SW 1271 (cell line): ENCODE data around the gene LASP1.
"Not testable (repeated sequence)": the region's sequence is repeated elsewhere in the genome, so short reads cannot be mapped to it uniquely, and the experiment has no call there.

ENCODE experiments used
- DNase-seq, 2 experiments: peaks; one replicate each; lab custom pipeline; 2025; lab: John Stamatoyannopoulos, UW

The LASP1 gene

DNA sequence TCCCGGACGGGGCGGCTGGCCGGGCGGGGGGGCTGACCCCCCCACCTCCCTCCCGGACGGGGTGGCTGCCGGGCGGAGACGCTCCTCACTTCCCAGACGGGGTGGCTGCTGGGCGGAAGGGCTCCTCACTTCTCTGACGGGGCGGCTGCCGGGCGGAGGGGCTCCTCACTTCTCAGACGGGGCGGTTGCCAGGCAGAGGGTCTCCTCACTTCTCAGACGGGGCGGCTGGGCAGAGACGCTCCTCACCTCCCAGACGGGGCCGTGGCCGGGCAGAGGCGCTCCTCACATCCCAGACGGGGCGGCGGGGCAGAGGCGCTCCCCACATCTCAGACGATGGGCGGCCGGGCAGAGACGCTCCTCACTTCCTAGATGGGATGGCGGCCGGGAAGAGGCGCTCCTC lies 60.9 kb downstream of the LASP1 start:
- not testable (repeated sequence) for DNase-seq

DNA sequence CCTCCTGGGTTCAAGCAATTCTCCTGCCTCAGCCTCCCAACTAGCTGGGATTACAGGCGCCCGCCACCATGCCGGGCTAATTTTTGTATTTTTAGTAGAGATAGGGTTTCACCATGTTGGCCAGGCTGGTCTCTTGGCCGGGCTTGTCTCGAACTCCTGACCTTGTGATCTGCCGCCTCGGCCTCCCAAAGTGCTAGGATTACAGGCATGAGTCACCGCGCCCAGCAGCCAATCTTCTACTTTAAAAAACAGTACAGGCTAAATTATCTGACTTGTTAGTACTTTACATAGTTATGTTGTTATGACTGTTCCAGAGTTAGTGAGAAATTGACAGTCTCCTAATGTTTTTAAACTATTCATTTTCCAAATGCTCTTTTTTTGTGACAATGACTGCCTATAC lies 64.1 kb downstream of the LASP1 start:
- not testable (repeated sequence) for DNase-seq

DNA sequence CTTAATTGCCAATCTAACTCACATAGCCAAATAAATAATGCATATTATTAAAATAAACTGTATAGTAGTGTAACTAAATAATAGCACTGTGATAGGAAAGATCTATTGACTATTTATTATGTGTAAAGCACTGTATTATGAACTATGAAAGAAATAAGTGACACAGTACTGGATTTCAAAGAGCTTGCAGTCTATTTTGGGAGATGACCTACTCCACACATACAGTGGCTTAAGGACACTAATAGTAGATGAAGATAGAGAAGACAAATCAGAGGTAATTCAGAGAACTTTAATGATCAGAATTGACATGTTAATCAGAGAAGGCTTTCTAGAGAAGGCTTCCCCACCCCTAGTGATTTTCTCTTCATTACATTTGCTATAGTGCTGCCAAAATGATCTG lies 70.1 kb downstream of the LASP1 start:
- no peak for DNase-seq

DNA sequence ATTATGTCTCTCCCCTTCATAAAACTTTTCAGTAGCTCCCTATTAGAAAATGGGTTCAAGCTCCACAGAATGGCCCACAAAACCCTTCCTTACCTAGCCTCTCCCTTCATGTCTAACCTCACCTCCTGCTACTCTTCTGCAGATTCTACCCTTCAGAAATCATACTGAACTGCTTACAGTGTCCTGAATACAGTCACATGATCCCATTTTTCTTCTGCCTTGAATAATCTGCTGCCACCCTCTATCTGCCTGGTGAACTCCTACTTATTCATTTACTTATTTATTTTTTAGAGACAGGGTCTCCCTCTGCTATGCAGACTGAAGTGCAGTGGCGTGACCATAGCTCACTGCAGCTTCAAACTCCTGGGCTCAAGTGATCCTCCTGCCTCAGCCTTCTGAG lies 70.5 kb downstream of the LASP1 start:
- no peak for DNase-seq

- DNase-seq = no peak
Observed at GRCh38 chr17:38942696-38943334, 73.0 kb downstream of the LASP1 start.

DNA sequence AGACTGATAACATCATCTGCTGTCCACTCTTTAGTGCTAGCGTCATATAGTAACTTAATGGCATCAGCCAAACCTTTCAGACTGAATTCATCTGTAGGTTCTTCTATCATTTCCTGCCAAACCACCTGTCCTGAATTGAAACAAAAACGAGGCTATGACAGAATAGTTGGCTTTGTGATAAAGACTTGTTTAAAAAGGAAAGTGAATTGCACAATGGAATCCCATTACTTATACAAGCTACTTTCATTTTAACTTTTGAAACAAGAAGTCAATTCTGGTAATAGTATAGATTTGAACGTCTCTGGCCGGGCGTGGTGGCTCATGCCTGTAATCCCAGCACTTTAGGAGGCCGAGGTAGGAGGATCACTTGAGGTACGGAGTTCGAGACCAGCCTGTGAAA lies 73.7 kb downstream of the LASP1 start:
- DNase-seq = no peak

DNA sequence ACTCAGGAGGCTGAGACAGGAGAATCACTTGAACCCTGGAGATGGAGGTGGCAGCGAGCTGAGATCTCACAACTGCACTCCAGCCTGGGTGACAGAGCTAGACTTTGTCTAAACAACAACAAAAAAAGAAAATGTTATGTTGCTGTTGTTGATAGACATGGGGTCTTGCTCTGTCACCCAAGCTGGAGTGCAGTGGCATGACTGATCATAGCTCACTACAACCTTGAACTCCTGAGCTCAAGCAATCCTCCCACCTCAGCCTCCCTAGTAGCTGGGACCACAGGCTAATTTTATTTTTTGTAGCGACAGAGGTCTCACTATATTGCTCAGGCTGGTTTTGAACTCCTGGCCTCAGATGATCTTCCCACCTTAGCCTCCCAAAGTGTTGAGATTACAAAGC lies 77.3 kb downstream of the LASP1 start:
- no peak for DNase-seq

- DNase-seq = not testable (repeated sequence)
Observed at GRCh38 chr17:38953800-38954199, 83.9 kb downstream of the LASP1 start.

DNA sequence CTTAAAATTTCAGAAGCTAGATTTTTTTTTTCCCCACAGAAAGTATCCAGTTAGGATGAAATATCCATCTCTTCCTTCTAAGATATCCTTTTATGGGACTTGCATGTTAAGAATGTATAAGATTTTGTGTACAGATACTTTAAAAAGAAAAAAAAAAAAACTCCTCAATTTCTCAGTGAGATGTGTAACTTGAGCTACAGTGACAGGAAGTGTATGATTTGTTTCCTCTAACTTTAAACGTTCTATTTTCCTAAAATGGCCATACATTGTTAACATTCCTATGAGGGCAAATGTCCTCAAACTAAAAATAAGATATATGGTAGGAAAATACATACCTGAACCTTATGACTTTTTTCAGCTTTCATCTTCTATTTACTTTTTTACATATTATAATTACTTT lies 88.5 kb downstream of the LASP1 start:
- peak in 1 of 2 experiments; percentile 65 for DNase-seq

GRCh38 chr17:38958756-38959155 lies 88.9 kb downstream of the LASP1 start:
- peak; percentile 25 to 78 for DNase-seq

- DNase-seq = no peak
Observed at GRCh38 chr17:38959508-38959907, 89.7 kb downstream of the LASP1 start.

GRCh38 chr17:38960402-38960801 lies 90.5 kb downstream of the LASP1 start:
- no peak for DNase-seq

- no peak for DNase-seq
Observed at GRCh38 chr17:38961413-38961812, 91.6 kb downstream of the LASP1 start.

DNA sequence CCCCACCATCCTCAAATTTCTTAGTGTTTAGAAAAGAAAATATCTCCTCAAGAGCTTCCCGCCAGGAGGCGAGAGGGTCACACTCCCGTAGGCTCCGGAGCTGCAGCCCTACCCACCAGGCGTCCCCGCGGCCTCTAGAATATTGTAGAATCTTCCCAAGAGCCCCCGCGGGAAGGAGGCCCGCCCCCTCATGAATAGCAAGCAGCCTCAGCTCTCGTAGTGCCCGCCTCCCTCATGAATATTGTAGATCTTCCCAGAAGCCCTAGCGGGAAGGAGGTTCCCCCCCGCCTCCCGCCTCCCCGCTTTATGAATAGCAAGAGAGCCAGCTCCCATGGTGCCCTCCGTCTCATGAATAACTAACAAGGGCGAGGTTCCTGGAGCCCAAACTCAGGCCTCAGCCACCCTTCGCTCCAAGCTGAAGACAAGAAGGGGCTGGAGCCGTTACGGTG lies 97.5 kb downstream of the LASP1 start, which contains the start of gene FBXO47:
Gene FBXO47 (minus strand): TSS at position 114 of the 449 bp plus-strand sequence. CDS start 4,378 bp downstream, outside the sequence.
- peak in 1 of 2 experiments; percentile 56 for DNase-seq

DNA sequence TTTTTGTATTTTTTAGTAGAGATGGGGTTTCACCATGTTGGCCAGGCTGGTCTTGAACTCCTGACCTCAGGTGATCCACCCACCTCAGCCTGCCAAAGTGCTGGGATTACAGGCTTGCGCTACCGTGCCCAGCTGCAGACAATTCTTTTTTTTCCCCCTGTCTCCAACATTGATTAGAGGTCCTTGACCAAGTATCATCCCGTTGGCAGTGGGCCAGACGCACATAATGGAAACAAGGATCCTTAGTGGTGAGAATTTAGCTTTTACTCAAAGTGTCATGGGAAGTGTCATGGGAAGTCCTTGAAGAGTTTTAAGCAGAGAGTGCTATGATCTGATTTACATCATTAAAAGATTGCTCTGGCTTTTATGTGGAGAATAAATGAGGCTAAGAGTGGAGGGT lies 99.4 kb downstream of the LASP1 start:
- DNase-seq = no peak

- no peak for DNase-seq
Observed at GRCh38 chr17:38970128-38970527, 100.3 kb downstream of the LASP1 start.

DNA sequence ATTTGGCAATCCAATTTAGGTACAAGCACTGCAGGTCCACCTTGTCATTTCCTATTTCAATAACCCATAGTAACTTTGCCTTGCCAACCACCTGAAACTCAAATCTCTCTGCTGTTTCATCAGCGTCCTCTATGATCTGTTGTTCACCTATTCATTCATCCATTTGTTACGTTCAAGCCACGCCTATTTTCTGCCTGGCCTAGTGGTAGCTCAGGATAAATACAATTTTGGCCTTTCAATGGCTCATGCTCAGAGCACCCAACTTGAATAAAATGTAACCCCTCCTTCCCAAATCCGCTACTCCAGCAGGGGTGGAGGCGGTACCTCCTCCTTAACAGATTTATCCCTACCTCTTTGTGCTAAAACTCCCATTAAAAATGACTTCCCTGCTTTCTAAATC lies 100.9 kb downstream of the LASP1 start:
- no peak for DNase-seq
